GM23248 (cell line): ENCODE measurements around the gene WDR91. TPM values are rescaled to one million over a fixed set of nuclear protein-coding genes. Genes with fewer than 3 reads are reported as not detected.

Source experiments
- DNase-seq: peaks from one replicate; pipeline ENCODE4 v3.0.0-alpha.2; 2015
- H2AFZ ChIP-seq: fragments of 200-600 bp; sonication (generic); 2 replicates; pipeline ENCODE4 v1.6.1; 2016; ENCODE audit warnings: antibody characterized with exemption
- H3F3A ChIP-seq: fragments of 200-600 bp; sonication (generic); 2 replicates; pipeline ENCODE4 v1.6.1; 2016; ENCODE audit warnings: mild to moderate bottlenecking, antibody characterized with exemption, mixed run types; ENCODE audit not compliant: insufficient read depth
- H3K27ac ChIP-seq: fragments of 200-600 bp; sonication (generic); 2 replicates; pipeline ENCODE4 v1.5.1; 2016; ENCODE audit warnings: mild to moderate bottlenecking
- H3K27me3 ChIP-seq: fragments of 200-600 bp; sonication (generic); replicated peaks from 2 replicates; pipeline ENCODE4 v1.6.1; 2016; ENCODE audit warnings: mild to moderate bottlenecking; ENCODE audit not compliant: insufficient read depth
- H3K36me3 ChIP-seq: fragments of 200-600 bp; sonication (generic); 2 replicates; pipeline ENCODE4 v1.6.1; 2016; ENCODE audit warnings: low read depth, mild to moderate bottlenecking
- H3K4me1 ChIP-seq: fragments of 200-600 bp; sonication (generic); 2 replicates; pipeline ENCODE4 v1.6.1; 2016; ENCODE audit warnings: mild to moderate bottlenecking; ENCODE audit not compliant: insufficient read depth
- H3K4me2 ChIP-seq: fragments of 200-600 bp; sonication (generic); one replicate; pipeline ENCODE4 v1.6.1; 2016; ENCODE audit warnings: mild to moderate bottlenecking; ENCODE audit not compliant: unreplicated experiment
- H3K4me3 ChIP-seq: fragments of 200-600 bp; sonication (generic); 2 replicates; pipeline ENCODE4 v1.5.1; 2016; ENCODE audit warnings: mild to moderate bottlenecking
- H3K79me2 ChIP-seq: fragments of 200-600 bp; sonication (generic); 2 replicates; pipeline ENCODE4 v1.6.1; 2016; ENCODE audit warnings: mild to moderate bottlenecking; ENCODE audit not compliant: insufficient read depth
- H3K9ac ChIP-seq: fragments of 200-600 bp; sonication (generic); 2 replicates; pipeline ENCODE4 v1.6.1; 2016; ENCODE audit warnings: mild to moderate bottlenecking
- H3K9me2 ChIP-seq: fragments of 200-600 bp; sonication (generic); 2 replicates; pipeline ENCODE4 v1.6.1; 2016; ENCODE audit warnings: mixed run types, mild to moderate bottlenecking, moderate library complexity; ENCODE audit not compliant: insufficient read depth
- H3K9me3 ChIP-seq: fragments of 200-600 bp; sonication (generic); one replicate; pipeline ENCODE4 v1.6.1; 2017; ENCODE audit warnings: low read depth
- H4K20me1 ChIP-seq: fragments of 200-600 bp; sonication (generic); 2 replicates; pipeline ENCODE4 v1.6.0; 2016; ENCODE audit not compliant: insufficient read depth
- EZH2 ChIP-seq: fragments of 200-600 bp; sonication (generic); IDR thresholded peaks from 2 replicates; pipeline ENCODE4 v1.6.1; 2018; ENCODE audit warnings: antibody characterized with exemption, mild to moderate bottlenecking; ENCODE audit not compliant: insufficient read depth, poor library complexity, severe bottlenecking
- EZH2phosphoT487 ChIP-seq: fragments of 200-600 bp; sonication (generic); IDR thresholded peaks from 2 replicates; pipeline ENCODE4 v1.6.1; 2018; ENCODE audit warnings: antibody characterized with exemption, moderate library complexity, mild to moderate bottlenecking, low read depth; ENCODE audit not compliant: insufficient read depth
- WGBS, 2 experiments: methylation state at CpG; one replicate each; pipeline ENCODE4 v1.1.6; 2015 to 2017; ENCODE audit warnings: low lambda C conversion rate in 2 of 2, low coverage in 1 of 2; ENCODE audit errors: missing lambda C conversion rate in 2 of 2; 5-methylcytosine and 5-hydroxymethylcytosine counted together
- in situ Hi-C: fragments of 300-500 bp; cut with MboI; formaldehyde crosslinking; loops from 2 replicates; pipeline ENCODE4 v1.15.0; 2020
- polyA plus RNA-seq: library from polyadenylated mRNA; unstranded; fragments of >200 nt; fragmentation: Nextera tagmentation; extraction: Ambion mirVana; gene quantifications from 2 replicates; pipeline ENCODE4 v1.2.1, GENCODE V29; 2016
- total RNA-seq: library from RNA; depleted of rRNA; stranded (reverse); fragments of >200 nt; shearing (Covaris generic); gene quantifications from 2 replicates; pipeline ENCODE4 v1.2.3, GENCODE V29; 2014

Gene WDR91
- total and polyA plus RNA-seq, 2 experiments from 2014 or later, result 5.4 to 8.3 TPM

DNA sequence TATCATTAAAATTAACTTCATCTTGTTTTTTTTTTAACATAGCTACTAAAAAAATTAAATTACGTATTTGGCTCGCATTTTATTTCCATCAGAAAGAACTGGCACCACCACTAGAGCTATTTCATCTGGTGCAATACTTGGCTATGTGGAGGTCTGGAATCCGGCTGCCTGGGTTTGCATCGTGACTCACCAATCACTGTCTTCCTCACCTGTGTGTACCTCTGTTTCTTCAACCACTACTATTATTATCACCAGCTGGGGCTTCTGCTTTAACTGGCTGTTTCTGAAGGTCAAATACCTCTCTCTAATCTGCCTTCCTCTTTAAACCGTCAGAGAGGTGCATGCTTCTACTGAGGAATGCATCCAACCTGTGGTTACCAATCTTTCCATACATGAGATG lies 6.5 kb downstream of the WDR91 start:
- Histone ChIP-seq H3K9ac (no peak overlapping the region), H3K4me3 (no peak overlapping the region), H3K36me3 (peaks cover 11% of the 10 kb centered on the region; the same call in 1 of the 2 replicates), H2AFZ (no peak overlapping the region), H3K9me2 (no peaks in the 10 kb centered on the region), H3K79me2 (peaks cover 4% of the 10 kb centered on the region; the same call in 1 of the 2 replicates), H3K4me2 (no peak overlapping the region), H3F3A (no peaks in the 10 kb centered on the region), H3K27ac (no peak overlapping the region), H3K9me3 (no peaks in the 10 kb centered on the region), H3K27me3 (no peaks in the 10 kb centered on the region), H3K4me1 (no peaks in the 10 kb centered on the region), H4K20me1 (no peaks in the 10 kb centered on the region)
- in situ Hi-C loops, result no loop called here
- TF ChIP-seq EZH2, result no peak
- no peak for TF ChIP-seq EZH2phosphoT487
- DNase-seq, result no peak
- WGBS, 2 experiments, result 73 to 77% methylated on average over 5 of the region's 5 CpGs

DNA sequence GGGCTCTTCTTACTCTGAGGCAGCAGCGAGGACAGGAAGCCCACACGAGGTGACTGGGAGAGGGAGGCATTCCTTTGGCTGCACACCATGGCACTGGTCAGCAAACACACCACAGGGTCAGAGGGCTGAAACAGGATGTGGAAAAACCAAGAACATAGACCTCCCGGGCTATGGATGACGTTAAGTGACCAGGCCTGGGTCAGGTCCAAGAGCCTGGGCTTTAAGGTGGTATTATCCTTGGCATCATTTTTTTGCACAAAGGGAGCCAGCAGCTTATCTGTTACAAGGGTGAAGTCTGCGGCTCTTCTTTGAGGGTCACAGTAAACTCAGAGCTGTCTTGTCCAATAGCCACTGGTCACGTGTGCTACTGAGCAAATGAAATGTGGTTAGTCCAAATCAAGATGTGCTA lies 7.0 kb downstream of the WDR91 start:
- Histone ChIP-seq H3K4me3 (no peak overlapping the region), H3K9me2 (no peaks in the 10 kb centered on the region), H3K79me2 (no peaks in the 10 kb centered on the region), H4K20me1 (no peaks in the 10 kb centered on the region), H3K9me3 (no peaks in the 10 kb centered on the region), H3K27ac (no peak overlapping the region), H3K36me3 (peaks cover 11% of the 10 kb centered on the region; the same call in 1 of the 2 replicates), H3F3A (no peaks in the 10 kb centered on the region), H3K4me2 (no peak overlapping the region), H2AFZ (no peak overlapping the region), H3K9ac (no peak overlapping the region), H3K4me1 (no peaks in the 10 kb centered on the region), H3K27me3 (no peaks in the 10 kb centered on the region)
- TF ChIP-seq EZH2, result no peak
- TF ChIP-seq EZH2phosphoT487, result no peak
- DNase-seq, result no peak
- 84 to 94% methylated on average over 6 of the region's 6 CpGs for WGBS, 2 experiments
- in situ Hi-C loops, result no loop called here

DNA sequence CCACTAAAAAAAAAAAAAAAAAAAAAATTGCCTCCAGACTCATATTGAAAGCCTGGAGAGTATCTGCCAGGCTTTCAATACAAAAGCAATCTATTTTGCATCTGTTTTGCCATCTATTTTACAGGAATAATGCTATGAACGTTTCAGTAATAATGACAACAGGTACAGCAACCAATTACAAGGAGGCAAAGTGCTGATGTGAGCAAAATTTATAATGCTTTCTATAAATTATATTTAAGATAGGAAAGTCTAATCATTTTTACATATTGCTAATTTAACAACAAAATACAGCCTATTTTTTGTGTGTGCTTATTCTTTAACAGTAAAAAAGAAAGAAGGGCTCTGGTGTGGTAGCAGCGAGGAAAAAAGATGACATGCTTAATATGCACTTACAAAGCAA lies 10.0 kb downstream of the WDR91 start:
- Histone ChIP-seq H3K9me2 (no peaks in the 10 kb centered on the region), H3K9ac (no peak overlapping the region), H3K4me1 (no peaks in the 10 kb centered on the region), H3K4me3 (no peak overlapping the region), H3K9me3 (no peaks in the 10 kb centered on the region), H3K79me2 (no peaks in the 10 kb centered on the region), H2AFZ (no peak overlapping the region), H4K20me1 (no peaks in the 10 kb centered on the region), H3K27ac (no peak overlapping the region), H3K27me3 (no peaks in the 10 kb centered on the region), H3F3A (no peaks in the 10 kb centered on the region), H3K36me3 (peaks cover 11% of the 10 kb centered on the region; the same call in 1 of the 2 replicates), H3K4me2 (no peak overlapping the region)
- in situ Hi-C loops, result no loop called here
- DNase-seq, result no peak
- 90 to 91% methylated on average over 2 of the region's 2 CpGs for WGBS, 2 experiments
- TF ChIP-seq EZH2, result no peak
- TF ChIP-seq EZH2phosphoT487, result no peak

DNA sequence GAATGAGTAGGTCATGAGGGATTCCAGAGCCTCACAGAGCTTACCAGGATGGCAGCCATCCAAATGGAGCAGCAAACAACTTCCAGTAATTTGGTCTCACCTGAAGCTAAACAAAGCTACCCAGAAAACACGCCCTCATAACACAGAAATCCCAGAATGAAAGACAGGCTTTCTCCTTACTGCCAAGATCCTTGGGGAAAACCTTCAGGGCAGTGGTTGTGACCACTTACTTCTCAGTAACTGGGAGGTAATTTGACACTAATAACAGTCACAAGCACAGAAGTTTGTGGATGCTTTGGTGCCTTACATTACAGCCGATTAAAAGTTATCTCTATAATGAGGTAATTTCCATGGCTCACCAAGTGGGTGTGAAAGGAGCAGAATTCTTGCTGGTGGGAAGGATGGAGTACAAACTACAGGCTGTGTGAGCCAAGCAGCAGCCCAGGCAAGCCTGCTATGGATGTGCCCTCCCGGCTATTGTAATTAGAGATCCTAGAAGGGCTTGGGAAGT lies 10.4 kb downstream of the WDR91 start:
- no peak overlapping the region for H2AFZ ChIP-seq
- no peaks in the 10 kb centered on the region for H3K9me3 ChIP-seq
- in situ Hi-C loops, result no loop called here
- no peaks in the 10 kb centered on the region for H3K9me2 ChIP-seq
- H3K27ac ChIP-seq, result no peak overlapping the region
- no peaks in the 10 kb centered on the region for H3K4me1 ChIP-seq
- H3F3A ChIP-seq, result no peaks in the 10 kb centered on the region
- no peak for DNase-seq
- no peaks in the 10 kb centered on the region for H4K20me1 ChIP-seq
- H3K27me3 ChIP-seq, result no peaks in the 10 kb centered on the region
- H3K9ac ChIP-seq, result no peak overlapping the region
- WGBS, 2 experiments, result 79 to 85% methylated on average over 3 of the region's 3 CpGs
- no peak overlapping the region for H3K4me2 ChIP-seq
- no peak for TF ChIP-seq EZH2
- TF ChIP-seq EZH2phosphoT487, result no peak
- H3K79me2 ChIP-seq, result no peaks in the 10 kb centered on the region
- peaks cover 11% of the 10 kb centered on the region; the same call in 1 of the 2 replicates for H3K36me3 ChIP-seq
- H3K4me3 ChIP-seq, result no peak overlapping the region
